Measurements from ENCODE around the gene ECHDC3. TPM values are rescaled to one million over a fixed set of nuclear protein-coding genes. Genes with fewer than 3 reads are reported as not detected.

The ECHDC3 gene
- total RNA-seq, 1 donor from 2014 or later: 12.5 TPM

- no peaks in the 10 kb centered on the region for H3K27me3 Mint-ChIP-seq
- H3K27ac Mint-ChIP-seq: no peak overlapping the region
Measured at GRCh38 chr10:11712744-11713143, 29.4 kb upstream of the ECHDC3 start.

GRCh38 chr10:11713186-11713743 lies 28.9 kb upstream of the ECHDC3 start:
- H3K4me3 Mint-ChIP-seq: no peak overlapping the region
- intact Hi-C loops (cut with micrococcal nuclease): loop anchor here (5.0 kb wide), 1 partner anchor 36 kb away; no protein-coding TSS in a partner anchor
- no peak overlapping the region for H3K27ac Mint-ChIP-seq
- H3K36me3 Mint-ChIP-seq (ENCODE audit: low read depth): no peaks in the 10 kb centered on the region
- peaks cover 56% of the 10 kb centered on the region for H3K4me1 Mint-ChIP-seq
- ChIA-PET POLR2A (no interaction called here), CTCF (no interaction called here)
- H3K27me3 Mint-ChIP-seq: no peaks in the 10 kb centered on the region
- ATAC-seq (ENCODE audit: low read depth): peak; percentile 27
- DNase-seq: no peak
- no peak for TF ChIP-seq CTCF (IDR thresholded peaks at IDR 0.05)
- H3K9me3 Mint-ChIP-seq: peaks cover 5% of the 10 kb centered on the region

More at GRCh38 chr10:11712744-11713143, 29.4 kb upstream of the ECHDC3 start:
- ChIA-PET POLR2A (no interaction called here), CTCF (no interaction called here)
- Mint-ChIP-seq H3K4me1 (peaks cover 51% of the 10 kb centered on the region), H3K36me3 (ENCODE audit: low read depth) (no peaks in the 10 kb centered on the region), H3K4me3 (no peak overlapping the region), H3K9me3 (peaks cover 5% of the 10 kb centered on the region)
- TF ChIP-seq CTCF (IDR thresholded peaks at IDR 0.05): no peak
- ATAC-seq (ENCODE audit: low read depth) (no peak), DNase-seq (no peak)
- intact Hi-C loops (cut with micrococcal nuclease): loop anchor here (5.0 kb wide), 1 partner anchor 35 kb away; no protein-coding TSS in a partner anchor

- intact Hi-C loops (cut with micrococcal nuclease): loop anchor here (5.0 kb wide), 1 partner anchor 37 kb away; no protein-coding TSS in a partner anchor
- Mint-ChIP-seq H3K4me3 (no peak overlapping the region), H3K36me3 (ENCODE audit: low read depth) (no peaks in the 10 kb centered on the region), H3K9me3 (peaks cover 5% of the 10 kb centered on the region), H3K27me3 (no peaks in the 10 kb centered on the region), H3K4me1 (peaks cover 61% of the 10 kb centered on the region), H3K27ac (no peak overlapping the region)
- DNase-seq: no peak
- TF ChIP-seq CTCF (IDR thresholded peaks at IDR 0.05): no peak
- POLR2A ChIA-PET: no interaction called here
- no peak for ATAC-seq (ENCODE audit: low read depth)
- CTCF ChIA-PET: interaction anchor here (0.8 kb wide), 1 partner anchor 198 kb away, joined by 3 read pairs; no protein-coding TSS in a partner anchor
Measured at GRCh38 chr10:11713963-11714362, 28.2 kb upstream of the ECHDC3 start.

- no peak overlapping the region for H3K27ac Mint-ChIP-seq
- H3K9me3 Mint-ChIP-seq: peaks cover 5% of the 10 kb centered on the region
- no peak for TF ChIP-seq CTCF (IDR thresholded peaks at IDR 0.05)
- CTCF ChIA-PET: interaction anchor here (0.8 kb wide), 1 partner anchor 199 kb away, joined by 3 read pairs; no protein-coding TSS in a partner anchor
- ATAC-seq (ENCODE audit: low read depth) (no peak), DNase-seq (no peak)
- POLR2A ChIA-PET: no interaction called here
- H3K36me3 Mint-ChIP-seq (ENCODE audit: low read depth): no peaks in the 10 kb centered on the region
- H3K4me3 Mint-ChIP-seq: no peak overlapping the region
- peaks cover 65% of the 10 kb centered on the region for H3K4me1 Mint-ChIP-seq
- H3K27me3 Mint-ChIP-seq: no peaks in the 10 kb centered on the region
- intact Hi-C loops (cut with micrococcal nuclease): loop anchor here (5.0 kb wide), 1 partner anchor 38 kb away; no protein-coding TSS in a partner anchor
Measured at GRCh38 chr10:11714750-11715365, 27.3 kb upstream of the ECHDC3 start.

- no peak for DNase-seq
- Mint-ChIP-seq H3K27me3 (no peaks in the 10 kb centered on the region), H3K36me3 (ENCODE audit: low read depth) (no peaks in the 10 kb centered on the region), H3K4me3 (no peak overlapping the region), H3K27ac (no peak overlapping the region), H3K4me1 (peaks cover 65% of the 10 kb centered on the region), H3K9me3 (peaks cover 5% of the 10 kb centered on the region)
- no peak for ATAC-seq (ENCODE audit: low read depth)
- intact Hi-C loops (cut with micrococcal nuclease): no loop called here
- POLR2A ChIA-PET: interaction anchor here (1.4 to 2.0 kb wide), 2 partner anchors 30 to 84 kb away, joined by 3 to 7 read pairs; no protein-coding TSS in a partner anchor
- CTCF ChIA-PET: interaction anchor here (1.2 kb wide), 1 partner anchor 200 kb away, joined by 5 read pairs; no protein-coding TSS in a partner anchor
- no peak for TF ChIP-seq CTCF (IDR thresholded peaks at IDR 0.05)
Measured at GRCh38 chr10:11715815-11716494, 26.2 kb upstream of the ECHDC3 start.
